Body of pancreas (tissue), 4 donors: ENCODE measurements around the gene POLR3H.

Experiments used
- POLR2A ChIP-seq, 3 donors: fragments of 450-650 bp; IDR thresholded peaks; one replicate each; pipeline ENCODE4 v1.6.1; 2016; ENCODE audit warnings: antibody characterized with exemption in 3 of 3, mild to moderate bottlenecking in 2 of 3
- TF ChIP-seq, protein P1 (sequence below), 7 experiments: fragments of 450-650 bp in 4 of 7; fragments of 200-600 bp in 3 of 7; sonication (generic) in 3 of 7; IDR thresholded peaks; one replicate each; pipeline ENCODE4 v1.5.1; 2016 to 2019; ENCODE audit warnings: antibody characterized with exemption in 7 of 7

DNA sequence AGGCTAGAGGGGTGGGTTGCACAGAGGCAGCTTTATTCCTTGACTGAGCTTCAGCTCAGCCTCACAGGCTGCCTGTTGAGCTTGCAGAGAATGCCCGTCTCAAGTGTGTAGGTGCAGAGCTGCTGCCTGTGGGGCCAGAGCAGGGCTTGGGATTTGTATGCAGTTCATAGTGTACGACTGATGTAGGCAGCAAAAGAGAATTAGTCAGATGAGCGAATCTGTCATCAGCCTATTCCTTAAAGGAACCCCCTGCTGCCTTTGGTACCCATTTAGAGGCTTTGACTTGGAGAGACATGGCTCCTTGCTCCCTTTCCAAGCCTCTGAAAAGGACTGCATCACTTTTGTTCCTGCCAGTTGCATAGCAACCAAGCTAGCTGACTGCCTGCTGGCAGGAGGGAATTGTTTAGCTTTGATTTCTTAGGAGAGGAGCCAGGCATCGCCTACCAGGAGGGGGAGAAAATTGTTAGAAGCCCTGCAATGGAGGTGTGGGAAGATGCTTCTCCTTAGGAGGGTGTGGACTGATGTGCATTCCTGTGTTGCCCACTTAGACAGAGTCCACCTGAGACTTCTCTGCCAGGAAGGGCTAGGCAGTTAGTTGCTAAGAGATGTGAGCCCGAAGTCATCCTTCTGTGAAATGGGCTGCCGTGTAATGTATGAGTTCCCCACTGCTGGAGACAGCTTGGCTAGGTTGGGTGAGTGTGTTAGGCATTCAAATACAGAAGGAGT, 64.4 kb downstream of the POLR3H start:
- TF ChIP-seq, protein P1, sequence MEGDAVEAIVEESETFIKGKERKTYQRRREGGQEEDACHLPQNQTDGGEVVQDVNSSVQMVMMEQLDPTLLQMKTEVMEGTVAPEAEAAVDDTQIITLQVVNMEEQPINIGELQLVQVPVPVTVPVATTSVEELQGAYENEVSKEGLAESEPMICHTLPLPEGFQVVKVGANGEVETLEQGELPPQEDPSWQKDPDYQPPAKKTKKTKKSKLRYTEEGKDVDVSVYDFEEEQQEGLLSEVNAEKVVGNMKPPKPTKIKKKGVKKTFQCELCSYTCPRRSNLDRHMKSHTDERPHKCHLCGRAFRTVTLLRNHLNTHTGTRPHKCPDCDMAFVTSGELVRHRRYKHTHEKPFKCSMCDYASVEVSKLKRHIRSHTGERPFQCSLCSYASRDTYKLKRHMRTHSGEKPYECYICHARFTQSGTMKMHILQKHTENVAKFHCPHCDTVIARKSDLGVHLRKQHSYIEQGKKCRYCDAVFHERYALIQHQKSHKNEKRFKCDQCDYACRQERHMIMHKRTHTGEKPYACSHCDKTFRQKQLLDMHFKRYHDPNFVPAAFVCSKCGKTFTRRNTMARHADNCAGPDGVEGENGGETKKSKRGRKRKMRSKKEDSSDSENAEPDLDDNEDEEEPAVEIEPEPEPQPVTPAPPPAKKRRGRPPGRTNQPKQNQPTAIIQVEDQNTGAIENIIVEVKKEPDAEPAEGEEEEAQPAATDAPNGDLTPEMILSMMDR (IDR thresholded peaks at IDR 0.05): no peak
- TF ChIP-seq POLR2A (IDR thresholded peaks at IDR 0.05): no peak
